GM23338 (cell line): ENCODE measurements around the gene MAN1A2.
A peak's percentile ranks its signal among the peaks of the same experiment; 100 is the strongest.

ENCODE experiments used
- POLR2AphosphoS5 ChIP-seq: IDR thresholded peaks from 2 replicates; pipeline ENCODE4 v1.6.1; 2016; ENCODE audit warnings: antibody characterized with exemption, low read depth
- REST ChIP-seq: IDR thresholded peaks from one replicate; pipeline ENCODE4 v1.6.1; 2018; ENCODE audit warnings: antibody characterized with exemption; ENCODE audit not compliant: unreplicated experiment

DNA sequence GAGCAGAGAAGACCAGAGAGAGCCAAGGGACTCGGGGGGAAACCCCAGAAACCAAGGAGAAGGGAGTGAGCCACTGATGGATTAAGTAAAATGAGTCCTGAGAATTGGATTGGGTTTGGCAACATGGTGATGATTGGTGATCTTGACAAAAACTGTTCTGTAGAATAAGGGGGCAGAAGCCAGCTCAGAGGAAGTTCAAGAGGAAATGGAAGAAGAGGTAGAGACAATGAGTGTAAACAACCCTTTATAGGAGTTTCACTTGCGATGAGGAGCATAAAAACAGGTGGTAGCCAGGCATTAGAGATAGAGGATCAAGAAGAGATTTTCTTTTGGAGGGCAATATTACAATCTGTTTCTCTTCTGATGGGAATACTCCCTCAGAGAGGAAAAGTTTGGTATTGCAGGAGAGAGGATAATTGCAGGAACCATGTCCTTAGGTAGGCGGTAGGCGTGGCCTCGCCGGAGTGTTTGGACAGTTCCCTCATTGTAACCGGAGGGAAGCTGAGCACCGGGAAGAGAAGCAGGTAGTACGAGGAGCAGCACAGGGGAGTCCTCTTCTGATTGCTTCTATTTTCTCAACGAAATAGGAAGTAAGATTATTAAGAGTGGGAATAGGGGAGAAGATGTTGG is 170.2 kb downstream of the MAN1A2 start:
- peak; percentile 54 for TF ChIP-seq REST
- TF ChIP-seq POLR2AphosphoS5: no peak
